GM12874 (cell line): Measurements from ENCODE around the gene PYHIN1.

Experiments
- TF ChIP-seq, protein P1 (sequence below): IDR thresholded peaks from 2 replicates; pipeline ENCODE4 v1.5.1; 2011; ENCODE audit warnings: low read depth, mild to moderate bottlenecking, control low read depth, low read length, moderate library complexity; ENCODE audit not compliant: insufficient read depth

Gene PYHIN1

GRCh38 chr1:158933621-158934020 is 2.3 kb downstream of the PYHIN1 start:
- TF ChIP-seq, protein P1, sequence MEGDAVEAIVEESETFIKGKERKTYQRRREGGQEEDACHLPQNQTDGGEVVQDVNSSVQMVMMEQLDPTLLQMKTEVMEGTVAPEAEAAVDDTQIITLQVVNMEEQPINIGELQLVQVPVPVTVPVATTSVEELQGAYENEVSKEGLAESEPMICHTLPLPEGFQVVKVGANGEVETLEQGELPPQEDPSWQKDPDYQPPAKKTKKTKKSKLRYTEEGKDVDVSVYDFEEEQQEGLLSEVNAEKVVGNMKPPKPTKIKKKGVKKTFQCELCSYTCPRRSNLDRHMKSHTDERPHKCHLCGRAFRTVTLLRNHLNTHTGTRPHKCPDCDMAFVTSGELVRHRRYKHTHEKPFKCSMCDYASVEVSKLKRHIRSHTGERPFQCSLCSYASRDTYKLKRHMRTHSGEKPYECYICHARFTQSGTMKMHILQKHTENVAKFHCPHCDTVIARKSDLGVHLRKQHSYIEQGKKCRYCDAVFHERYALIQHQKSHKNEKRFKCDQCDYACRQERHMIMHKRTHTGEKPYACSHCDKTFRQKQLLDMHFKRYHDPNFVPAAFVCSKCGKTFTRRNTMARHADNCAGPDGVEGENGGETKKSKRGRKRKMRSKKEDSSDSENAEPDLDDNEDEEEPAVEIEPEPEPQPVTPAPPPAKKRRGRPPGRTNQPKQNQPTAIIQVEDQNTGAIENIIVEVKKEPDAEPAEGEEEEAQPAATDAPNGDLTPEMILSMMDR = no peak

- TF ChIP-seq, protein P1 = no peak
Measured at GRCh38 chr1:158939180-158939579, 7.8 kb downstream of the PYHIN1 start.

GRCh38 chr1:158941317-158941716 is 10.0 kb downstream of the PYHIN1 start:
- TF ChIP-seq, protein P1 = no peak

- TF ChIP-seq, protein P1 = no peak
Measured at GRCh38 chr1:158942490-158942889, 11.1 kb downstream of the PYHIN1 start.

DNA sequence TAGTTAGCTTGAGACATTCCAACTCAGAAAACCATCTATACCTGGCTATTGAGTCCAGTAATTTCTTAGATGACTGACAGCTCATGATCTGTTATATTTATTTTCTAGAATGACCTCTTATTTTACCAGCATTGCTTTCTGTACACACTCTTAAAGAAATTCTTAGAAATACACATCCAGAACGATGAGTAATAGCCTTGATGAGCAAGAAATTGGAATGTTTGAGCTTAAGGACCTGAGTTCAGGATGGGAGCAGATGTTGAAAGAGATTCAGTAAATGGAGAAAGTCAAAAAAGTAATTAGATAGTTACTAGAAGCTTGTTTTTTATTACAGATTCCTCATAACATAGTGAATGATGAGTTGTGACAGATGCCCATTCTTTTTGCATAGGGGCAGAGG is 11.7 kb downstream of the PYHIN1 start:
- TF ChIP-seq, protein P1 = no peak

DNA sequence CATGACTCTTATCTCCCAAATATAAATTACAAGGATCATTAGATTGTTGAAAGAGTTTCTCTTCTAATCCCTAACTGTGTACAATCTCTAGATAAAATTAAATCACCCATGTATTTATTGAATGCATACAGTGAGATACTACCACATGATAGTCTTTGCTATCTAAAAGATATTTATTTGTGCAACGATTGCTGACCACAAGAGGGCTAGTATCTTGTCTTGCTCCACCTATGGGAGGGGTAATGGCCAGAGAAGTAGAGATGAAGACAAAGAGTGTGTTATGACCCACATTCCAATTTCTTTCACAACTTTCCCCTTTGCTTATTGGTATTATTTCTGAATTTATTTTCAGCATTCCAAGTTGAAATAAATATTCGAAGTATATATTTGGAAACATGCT is 13.7 kb downstream of the PYHIN1 start:
- TF ChIP-seq, protein P1 = 0 out of 2 replicates have a peak, but pooled peaks have one; percentile 3

- TF ChIP-seq, protein P1 = no peak
Measured at GRCh38 chr1:158946785-158947184, 15.4 kb downstream of the PYHIN1 start.

DNA sequence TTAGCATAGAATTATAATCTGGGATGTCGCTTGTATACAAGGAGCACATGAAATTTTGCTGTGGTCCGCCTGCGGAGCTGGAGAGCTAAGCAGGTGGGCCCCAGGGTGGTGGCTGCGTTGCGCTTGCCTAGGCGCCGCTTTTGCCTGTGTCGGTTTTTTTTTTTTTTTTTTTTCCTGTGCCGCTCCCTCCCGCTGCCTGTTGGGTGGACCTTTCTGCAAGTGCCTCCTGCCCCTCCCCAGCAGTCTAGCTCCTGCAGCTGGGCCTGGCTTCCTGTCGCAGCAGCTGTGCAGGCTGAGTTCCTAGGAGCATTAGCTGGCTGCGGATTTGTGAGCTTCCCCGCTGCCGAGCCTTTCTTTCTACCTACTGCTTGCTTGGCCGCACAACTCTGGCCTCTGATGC is 20.6 kb downstream of the PYHIN1 start:
- TF ChIP-seq, protein P1 = no peak
